Hepatocyte (in vitro differentiated cells): ENCODE results near the gene IKZF3. TPM values are rescaled to one million over a fixed set of nuclear protein-coding genes. Genes with fewer than 3 reads are reported as not detected.

Experiments used
- DNase-seq: peaks from one replicate; pipeline ENCODE4 v3.0.0-alpha.2; 2016; ENCODE audit warnings: low spot score
- H2AFZ ChIP-seq: fragments of 200-600 bp; sonication (generic); 2 replicates; pipeline ENCODE4 v1.6.0; 2016; ENCODE audit warnings: antibody characterized with exemption, mild to moderate bottlenecking
- H3K27ac ChIP-seq: fragments of 200-600 bp; sonication (generic); 2 replicates; pipeline ENCODE4 v1.5.1; 2016; ENCODE audit warnings: mild to moderate bottlenecking
- H3K27me3 ChIP-seq: fragments of 200-600 bp; sonication (generic); 2 replicates; pipeline ENCODE4 v1.6.1; 2016
- H3K36me3 ChIP-seq: fragments of 200-600 bp; sonication (generic); replicated peaks from 2 replicates; pipeline ENCODE4 v1.5.1; 2016; ENCODE audit warnings: low read depth; ENCODE audit not compliant: insufficient read depth
- H3K4me1 ChIP-seq: fragments of 200-600 bp; sonication (generic); 2 replicates; pipeline ENCODE4 v1.5.1; 2016; ENCODE audit warnings: mild to moderate bottlenecking, moderate library complexity; ENCODE audit not compliant: insufficient read depth
- H3K4me2 ChIP-seq: fragments of 200-600 bp; sonication (generic); 2 replicates; pipeline ENCODE4 v1.6.0; 2016
- H3K4me3 ChIP-seq: fragments of 200-600 bp; sonication (generic); 2 replicates; pipeline ENCODE4 v1.5.1; 2016; ENCODE audit warnings: mild to moderate bottlenecking
- H3K79me2 ChIP-seq: fragments of 200-600 bp; sonication (generic); 2 replicates; pipeline ENCODE4 v1.6.0; 2017; ENCODE audit warnings: mild to moderate bottlenecking
- H3K9me2 ChIP-seq: fragments of 200-600 bp; sonication (generic); replicated peaks from 2 replicates; pipeline ENCODE4 v1.6.0; 2017; ENCODE audit warnings: mild to moderate bottlenecking; ENCODE audit not compliant: insufficient read depth
- H3K9me3 ChIP-seq: fragments of 200-600 bp; sonication (generic); 2 replicates; pipeline ENCODE4 v1.5.1; 2016; ENCODE audit warnings: low read depth, mild to moderate bottlenecking
- H4K20me1 ChIP-seq: fragments of 200-600 bp; sonication (generic); 2 replicates; pipeline ENCODE4 v1.6.0; 2016; ENCODE audit warnings: mild to moderate bottlenecking; ENCODE audit not compliant: insufficient read depth, poor library complexity, severe bottlenecking
- EZH2 ChIP-seq: fragments of 200-600 bp; sonication (generic); IDR thresholded peaks from 2 replicates; pipeline ENCODE4 v1.6.1; 2016; ENCODE audit warnings: antibody characterized with exemption, mild to moderate bottlenecking, borderline replicate concordance
- EZH2phosphoT487 ChIP-seq: fragments of 200-600 bp; sonication (generic); IDR thresholded peaks from one replicate; pipeline ENCODE4 v1.6.1; 2018; ENCODE audit warnings: antibody characterized with exemption, mild to moderate bottlenecking, low read depth, moderate library complexity; ENCODE audit not compliant: unreplicated experiment, severe bottlenecking
- WGBS: methylation state at CpG from one replicate; pipeline ENCODE4 v1.1.6; 2016; ENCODE audit warnings: low lambda C conversion rate; ENCODE audit errors: missing lambda C conversion rate; 5-methylcytosine and 5-hydroxymethylcytosine counted together
- polyA plus RNA-seq: library from polyadenylated mRNA; unstranded; fragments of >200 nt; fragmentation: Nextera tagmentation; extraction: Ambion mirVana; gene quantifications from 2 replicates; pipeline ENCODE4 v1.2.1, GENCODE V29; 2016
- total RNA-seq: library from RNA; depleted of rRNA; stranded (reverse); fragments of >200 nt; gene quantifications from 2 replicates; pipeline ENCODE4 v1.2.3, GENCODE V29; 2014
- TF ChIP-seq, protein P1 (sequence below): fragments of 200-600 bp; sonication (generic); IDR thresholded peaks from 2 replicates; pipeline ENCODE4 v1.5.1; 2016; ENCODE audit warnings: antibody characterized with exemption, mild to moderate bottlenecking; ENCODE audit not compliant: poor library complexity

The IKZF3 gene
- total and polyA plus RNA-seq, 2 experiments from 2014 or later, result under 0.01 TPM; not detected in 1

DNA sequence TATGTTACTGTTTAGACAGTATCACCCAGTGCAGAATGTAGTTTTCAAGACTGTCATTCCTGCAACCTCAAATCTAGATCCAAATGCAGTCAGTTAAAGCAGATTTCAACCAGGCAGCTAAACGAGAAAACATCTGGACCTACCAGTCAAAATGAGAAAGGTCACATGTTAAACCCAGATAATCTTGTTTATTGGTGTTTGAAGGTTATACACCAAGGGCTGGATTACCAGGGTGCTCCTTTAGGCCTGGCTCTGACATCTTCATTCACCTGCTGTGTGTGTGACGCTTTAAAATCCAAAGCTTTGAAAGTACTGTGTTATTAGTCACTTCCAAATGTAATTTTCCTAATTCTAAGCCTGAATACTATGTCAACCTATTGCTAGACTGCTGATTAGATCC, 54.9 kb downstream of the IKZF3 start:
- Histone ChIP-seq H4K20me1 (no peaks in the 10 kb centered on the region), H3K4me1 (no peaks in the 10 kb centered on the region), H3K36me3 (no peaks in the 10 kb centered on the region), H3K27me3 (no peaks in the 10 kb centered on the region), H3K4me2 (no peak overlapping the region), H2AFZ (no peak overlapping the region), H3K9me2 (no peaks in the 10 kb centered on the region), H3K4me3 (no peak overlapping the region), H3K9me3 (no peaks in the 10 kb centered on the region), H3K79me2 (no peaks in the 10 kb centered on the region), H3K27ac (no peak overlapping the region)
- WGBS, result 26% methylated on average over 2 of the region's 2 CpGs
- TF ChIP-seq EZH2phosphoT487 (no peak), EZH2 (no peak)
- TF ChIP-seq, protein P1, sequence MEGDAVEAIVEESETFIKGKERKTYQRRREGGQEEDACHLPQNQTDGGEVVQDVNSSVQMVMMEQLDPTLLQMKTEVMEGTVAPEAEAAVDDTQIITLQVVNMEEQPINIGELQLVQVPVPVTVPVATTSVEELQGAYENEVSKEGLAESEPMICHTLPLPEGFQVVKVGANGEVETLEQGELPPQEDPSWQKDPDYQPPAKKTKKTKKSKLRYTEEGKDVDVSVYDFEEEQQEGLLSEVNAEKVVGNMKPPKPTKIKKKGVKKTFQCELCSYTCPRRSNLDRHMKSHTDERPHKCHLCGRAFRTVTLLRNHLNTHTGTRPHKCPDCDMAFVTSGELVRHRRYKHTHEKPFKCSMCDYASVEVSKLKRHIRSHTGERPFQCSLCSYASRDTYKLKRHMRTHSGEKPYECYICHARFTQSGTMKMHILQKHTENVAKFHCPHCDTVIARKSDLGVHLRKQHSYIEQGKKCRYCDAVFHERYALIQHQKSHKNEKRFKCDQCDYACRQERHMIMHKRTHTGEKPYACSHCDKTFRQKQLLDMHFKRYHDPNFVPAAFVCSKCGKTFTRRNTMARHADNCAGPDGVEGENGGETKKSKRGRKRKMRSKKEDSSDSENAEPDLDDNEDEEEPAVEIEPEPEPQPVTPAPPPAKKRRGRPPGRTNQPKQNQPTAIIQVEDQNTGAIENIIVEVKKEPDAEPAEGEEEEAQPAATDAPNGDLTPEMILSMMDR, result no peak
- no peak for DNase-seq

DNA sequence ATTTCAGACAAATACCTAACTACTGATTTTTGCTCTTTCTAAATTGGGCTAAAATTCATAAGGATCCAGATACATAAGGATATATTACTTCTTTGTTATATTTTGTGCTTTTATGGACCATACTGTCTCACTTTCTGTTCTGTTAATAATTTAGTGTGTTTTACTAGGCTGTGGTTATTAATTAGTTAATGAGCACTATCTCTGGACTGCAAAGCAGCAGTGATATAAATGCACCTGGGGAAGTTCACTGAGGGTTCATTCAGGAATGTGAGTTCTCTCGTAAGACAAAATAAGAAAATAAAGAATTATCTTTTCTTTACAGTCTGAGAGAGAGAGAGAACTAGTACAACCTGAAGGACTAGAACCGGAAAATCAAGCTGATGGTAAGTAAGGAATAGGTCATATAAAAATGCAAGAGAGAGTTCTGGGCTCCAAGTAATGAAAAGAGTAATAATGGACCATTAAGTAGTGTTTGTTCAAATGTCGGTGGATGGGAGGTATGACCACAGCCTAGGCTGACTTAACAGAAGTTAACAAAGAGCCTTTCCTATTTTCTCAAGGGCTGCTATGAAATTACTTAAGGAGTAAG, 55.6 kb downstream of the IKZF3 start:
- Histone ChIP-seq H3K27me3 (no peaks in the 10 kb centered on the region), H3K9me3 (no peaks in the 10 kb centered on the region), H3K4me3 (no peak overlapping the region), H3K4me1 (no peaks in the 10 kb centered on the region), H3K27ac (peak overlapping the region; percentile 0), H4K20me1 (no peaks in the 10 kb centered on the region), H3K36me3 (no peaks in the 10 kb centered on the region), H3K9me2 (no peaks in the 10 kb centered on the region), H3K4me2 (no peak overlapping the region), H2AFZ (no peak overlapping the region), H3K79me2 (no peaks in the 10 kb centered on the region)
- TF ChIP-seq EZH2, result no peak
- TF ChIP-seq, protein P1, result no peak
- TF ChIP-seq EZH2phosphoT487, result no peak
- WGBS, result 38% methylated on average over 3 of the region's 3 CpGs
- DNase-seq, result peak; percentile 9

DNA sequence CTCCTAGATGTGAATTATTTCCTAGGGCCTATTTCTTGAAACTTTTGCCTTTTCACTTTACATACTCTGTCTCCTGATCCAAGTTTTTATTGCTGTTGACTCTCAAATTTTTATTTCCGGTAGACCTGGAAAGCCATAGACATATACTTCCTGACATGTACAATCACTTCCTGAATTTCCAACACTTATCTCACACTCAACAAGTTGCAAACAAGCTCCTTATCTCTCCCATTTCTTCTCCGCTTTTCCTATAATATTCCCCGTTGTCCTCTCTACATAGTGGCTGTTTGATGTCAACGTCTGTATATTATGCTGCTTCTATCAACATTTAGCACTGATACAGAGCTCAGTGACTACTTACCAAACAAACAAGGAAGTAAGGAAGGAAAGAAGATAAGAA, 59.3 kb downstream of the IKZF3 start:
- no peak overlapping the region for H3K4me3 ChIP-seq
- H3K27ac ChIP-seq, result no peak overlapping the region
- no peaks in the 10 kb centered on the region for H3K36me3 ChIP-seq
- H2AFZ ChIP-seq, result no peak overlapping the region
- H4K20me1 ChIP-seq, result no peaks in the 10 kb centered on the region
- no peaks in the 10 kb centered on the region for H3K9me3 ChIP-seq
- TF ChIP-seq EZH2phosphoT487, result no peak
- TF ChIP-seq EZH2, result no peak
- TF ChIP-seq, protein P1, result no peak
- 56% methylated on average over 4 of the region's 4 CpGs for WGBS
- no peaks in the 10 kb centered on the region for H3K4me1 ChIP-seq
- no peaks in the 10 kb centered on the region for H3K27me3 ChIP-seq
- no peaks in the 10 kb centered on the region for H3K79me2 ChIP-seq
- no peaks in the 10 kb centered on the region for H3K9me2 ChIP-seq
- H3K4me2 ChIP-seq, result no peak overlapping the region
- DNase-seq, result no peak

DNA sequence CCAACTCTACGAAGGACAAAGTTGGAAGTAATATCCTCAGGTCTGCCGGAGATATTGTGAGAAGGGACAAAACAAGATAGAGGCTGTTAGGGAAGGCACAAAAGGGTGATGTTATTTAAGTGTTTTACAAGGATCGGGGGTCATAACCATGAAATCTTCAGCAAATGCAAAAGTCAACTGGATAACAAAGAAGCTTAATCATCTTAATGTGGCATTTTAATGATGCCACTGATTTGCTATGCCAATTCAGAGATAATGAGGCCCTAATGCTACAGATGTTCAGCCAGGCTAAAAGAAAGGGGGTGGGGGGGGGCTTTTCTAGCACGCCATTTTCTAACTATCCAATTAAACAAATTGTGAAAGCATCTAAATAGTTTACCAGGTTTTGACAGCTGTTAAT, 63.1 kb downstream of the IKZF3 start:
- 91% methylated on average over 4 of the region's 4 CpGs for WGBS
- no peaks in the 10 kb centered on the region for H3K9me2 ChIP-seq
- TF ChIP-seq EZH2 (no peak), EZH2phosphoT487 (no peak)
- TF ChIP-seq, protein P1, result no peak
- H3K27me3 ChIP-seq, result no peaks in the 10 kb centered on the region
- no peak overlapping the region for H3K27ac ChIP-seq
- no peaks in the 10 kb centered on the region for H3K4me1 ChIP-seq
- no peak overlapping the region for H3K4me2 ChIP-seq
- no peak overlapping the region for H3K4me3 ChIP-seq
- no peak for DNase-seq
- no peaks in the 10 kb centered on the region for H3K36me3 ChIP-seq
- H2AFZ ChIP-seq, result no peak overlapping the region
- H3K79me2 ChIP-seq, result no peaks in the 10 kb centered on the region
- H4K20me1 ChIP-seq, result no peaks in the 10 kb centered on the region
- H3K9me3 ChIP-seq, result no peaks in the 10 kb centered on the region
